H9 (cell line): ENCODE data around the gene ZNF429. TPM values are rescaled to one million over a fixed set of nuclear protein-coding genes. Genes with fewer than 3 reads are reported as not detected.

Source experiments
- DNase-seq: peaks from one replicate; pipeline ENCODE4 v3.0.0-alpha.2; 2017
- H2AFZ ChIP-seq: one replicate; pipeline ENCODE4 v1.6.1; 2013; ENCODE audit warnings: mild to moderate bottlenecking, low read length, control low read depth, moderate library complexity
- H2AK5ac ChIP-seq: 2 replicates; pipeline ENCODE4 v1.6.1; 2013; ENCODE audit warnings: low read length, control low read depth, mixed read lengths; ENCODE audit not compliant: insufficient read length
- H2BK120ac ChIP-seq: one replicate; pipeline ENCODE4 v1.6.1; 2013; ENCODE audit warnings: low read depth, mild to moderate bottlenecking, low read length, control low read depth, inconsistent platforms; ENCODE audit not compliant: poor library complexity, severe bottlenecking
- H2BK12ac ChIP-seq: 2 replicates; pipeline ENCODE4 v1.6.1; 2013; ENCODE audit warnings: low read length, control low read depth, mixed read lengths, low read depth; ENCODE audit not compliant: insufficient read length
- H2BK15ac ChIP-seq: 2 replicates; pipeline ENCODE4 v1.6.1; 2013; ENCODE audit warnings: low read depth, low read length, control low read depth
- H2BK20ac ChIP-seq: one replicate; pipeline ENCODE4 v1.6.1; 2013; ENCODE audit warnings: low read depth, mild to moderate bottlenecking, low read length, control low read depth, inconsistent platforms; ENCODE audit not compliant: poor library complexity, severe bottlenecking
- H2BK5ac ChIP-seq: 2 replicates; pipeline ENCODE4 v1.6.1; 2013; ENCODE audit warnings: low read length, control low read depth, mixed read lengths; ENCODE audit not compliant: insufficient read length
- H3K14ac ChIP-seq: 2 replicates; pipeline ENCODE4 v1.6.1; 2013; ENCODE audit warnings: low read length, control low read depth; ENCODE audit not compliant: insufficient read depth
- H3K18ac ChIP-seq: 2 replicates; pipeline ENCODE4 v1.6.1; 2013; ENCODE audit warnings: low read depth, mild to moderate bottlenecking, mixed read lengths, low read length, control low read depth; ENCODE audit not compliant: insufficient read length
- H3K23ac ChIP-seq: 2 replicates; pipeline ENCODE4 v1.6.1; 2013; ENCODE audit warnings: low read length, control low read depth, mixed read lengths, low read depth; ENCODE audit not compliant: insufficient read length
- H3K23me2 ChIP-seq: 2 replicates; pipeline ENCODE4 v1.6.1; 2013; ENCODE audit warnings: low read depth, mild to moderate bottlenecking, mixed read lengths, low read length, control low read depth; ENCODE audit not compliant: insufficient read length, poor library complexity, severe bottlenecking
- H3K27ac ChIP-seq: 2 replicates; pipeline ENCODE4 v1.5.1; 2013; ENCODE audit warnings: low read length, control low read depth, mixed read lengths, low read depth; ENCODE audit not compliant: insufficient read length
- H3K27me3 ChIP-seq: 2 replicates; pipeline ENCODE4 v1.6.1; 2013; ENCODE audit warnings: low read length, control low read depth, inconsistent platforms; ENCODE audit not compliant: insufficient read depth
- H3K4ac ChIP-seq: 2 replicates; pipeline ENCODE4 v1.6.1; 2013; ENCODE audit warnings: low read depth, mild to moderate bottlenecking, control low read depth, inconsistent platforms, low read length, moderate library complexity
- H3K4me1 ChIP-seq: 2 replicates; pipeline ENCODE4 v1.6.1; 2013; ENCODE audit warnings: low read length, control low read depth, inconsistent platforms; ENCODE audit not compliant: insufficient read depth
- H3K4me2 ChIP-seq: 2 replicates; pipeline ENCODE4 v1.6.1; 2013; ENCODE audit warnings: low read length, control low read depth, mixed read lengths; ENCODE audit not compliant: insufficient read length, insufficient read depth
- H3K56ac ChIP-seq: 2 replicates; pipeline ENCODE4 v1.6.1; 2013; ENCODE audit warnings: low read depth, mild to moderate bottlenecking, mixed read lengths, low read length, control low read depth; ENCODE audit not compliant: insufficient read length
- H3K79me1 ChIP-seq: 2 replicates; pipeline ENCODE4 v1.6.1; 2013; ENCODE audit warnings: low read depth, mild to moderate bottlenecking, moderate library complexity, low read length, control low read depth, inconsistent platforms; ENCODE audit not compliant: insufficient read depth, poor library complexity, severe bottlenecking
- H3K79me2 ChIP-seq: 2 replicates; pipeline ENCODE4 v1.6.1; 2013; ENCODE audit warnings: low read length, control low read depth, inconsistent platforms; ENCODE audit not compliant: insufficient read depth
- H3K9ac ChIP-seq: 2 replicates; pipeline ENCODE4 v1.6.1; 2013; ENCODE audit warnings: low read length, control low read depth, mixed read lengths; ENCODE audit not compliant: insufficient read length; ENCODE audit errors: extremely low read depth
- H3K9me3 ChIP-seq: one replicate; pipeline ENCODE4 v1.6.1; 2013; ENCODE audit warnings: low read depth, low read length, inconsistent platforms; ENCODE audit not compliant: control insufficient read depth
- H3T11ph ChIP-seq: one replicate; pipeline ENCODE4 v1.6.1; 2013; ENCODE audit warnings: mild to moderate bottlenecking, low read length, control low read depth, inconsistent platforms
- H4K20me1 ChIP-seq: one replicate; pipeline ENCODE4 v1.6.1; 2013; ENCODE audit not compliant: control insufficient read depth, insufficient read length, insufficient read depth
- H4K5ac ChIP-seq: 2 replicates; pipeline ENCODE4 v1.6.1; 2013; ENCODE audit warnings: low read depth, mild to moderate bottlenecking, mixed read lengths, low read length, control low read depth; ENCODE audit not compliant: insufficient read length
- H4K8ac ChIP-seq: replicated peaks from 2 replicates; pipeline ENCODE4 v1.6.1; 2013; ENCODE audit warnings: low read length, control low read depth, mixed read lengths, low read depth; ENCODE audit not compliant: insufficient read length
- H4K91ac ChIP-seq: 2 replicates; pipeline ENCODE4 v1.6.1; 2013; ENCODE audit warnings: low read depth, mild to moderate bottlenecking, moderate library complexity, mixed read lengths, low read length, control low read depth; ENCODE audit not compliant: insufficient read length
- H3K27ac Mint-ChIP-seq, 3 experiments: 2 replicates in 2 of 3; 3 replicates in 1 of 3; pipeline ENCODE4 v1.8.0; 2020 to 2021; ENCODE audit warnings: mixed read lengths in 3 of 3, mild to moderate bottlenecking in 1 of 3, moderate library complexity in 1 of 3
- H3K27me3 Mint-ChIP-seq: 2 replicates; pipeline ENCODE4 v1.8.0; 2021; ENCODE audit warnings: low read depth, mild to moderate bottlenecking, moderate library complexity, mixed read lengths
- H3K36me3 Mint-ChIP-seq, 3 experiments: 2 replicates in 2 of 3; 3 replicates in 1 of 3; pipeline ENCODE4 v1.8.0; 2020 to 2021; ENCODE audit warnings: low read depth in 3 of 3, mixed read lengths in 3 of 3; ENCODE audit not compliant: insufficient read depth in 1 of 3
- H3K4me1 Mint-ChIP-seq, 2 experiments: 2 replicates each; pipeline ENCODE4 v1.8.0; 2020; ENCODE audit warnings: mixed read lengths in 2 of 2
- H3K4me3 Mint-ChIP-seq, 2 experiments: 2 replicates in 1 of 2; 3 replicates in 1 of 2; pipeline ENCODE4 v1.8.0; 2020 to 2021; ENCODE audit warnings: mild to moderate bottlenecking in 2 of 2, mixed read lengths in 2 of 2, moderate library complexity in 1 of 2
- H3K9me3 Mint-ChIP-seq, 2 experiments: 2 replicates in 1 of 2; 3 replicates in 1 of 2; pipeline ENCODE4 v1.8.0; 2020; ENCODE audit warnings: mild to moderate bottlenecking in 2 of 2, mixed read lengths in 2 of 2, moderate library complexity in 1 of 2
- CTCF ChIP-seq: fragments of 200-600 bp; sonication (generic); conservative IDR thresholded peaks from 3 replicates; pipeline ENCODE4 v1.8.0; 2021; ENCODE audit warnings: antibody characterized with exemption, mild to moderate bottlenecking
- WGBS: extraction: QIAGEN DNeasy Blood & Tissue Kit; methylation state at CpG from one replicate; pipeline ENCODE4 v1.1.7; 2013; ENCODE audit warnings: missing lambda C conversion rate, low lambda C conversion rate, mixed read lengths; ENCODE audit not compliant: insufficient read length; ENCODE audit errors: extremely low coverage; 5-methylcytosine and 5-hydroxymethylcytosine counted together
- total RNA-seq: library from RNA; stranded (reverse); gene quantifications from 2 replicates; pipeline ENCODE4 v1.2.1, GENCODE V29; 2021

The ZNF429 gene
- total RNA-seq, 1 experiment from 2014 or later, result 11.2 TPM

- Histone ChIP-seq H3K56ac (no peak overlapping the region), H3K79me1 (no peaks in the 10 kb centered on the region), H3K79me2 (peaks cover 1% of the 10 kb centered on the region; the same call in 1 of the 2 replicates), H2BK5ac (no peak overlapping the region), H4K5ac (no peak overlapping the region), H3K27me3 (no peaks in the 10 kb centered on the region), H3K14ac (no peak overlapping the region), H2BK20ac (no peak overlapping the region), H3K18ac (no peak overlapping the region), H3K23ac (no peak overlapping the region), H2BK12ac (no peak overlapping the region), H2BK120ac (no peak overlapping the region), H3K9me3 (no peaks in the 10 kb centered on the region), H3K27ac (no peak overlapping the region), H3K23me2 (no peaks in the 10 kb centered on the region), H3T11ph (no peak overlapping the region), H2BK15ac (no peak overlapping the region), H2AK5ac (no peak overlapping the region), H3K9ac (no peak overlapping the region), H3K4ac (no peak overlapping the region), H4K8ac (no peak overlapping the region), H4K20me1 (no peaks in the 10 kb centered on the region), H4K91ac (no peak overlapping the region), H3K4me1 (no peaks in the 10 kb centered on the region), H2AFZ (no peak overlapping the region), H3K4me2 (no peak overlapping the region)
- no peaks in the 10 kb centered on the region; the same call in 1 of the 2 replicates for H3K27me3 Mint-ChIP-seq
- no peak for DNase-seq
- peaks cover 10 to 13% (median 12%) of the 10 kb centered on the region in 3 experiments for H3K36me3 Mint-ChIP-seq
- TF ChIP-seq CTCF, result no peak
- no peak overlapping the region for H3K4me3 Mint-ChIP-seq
- H3K9me3 Mint-ChIP-seq, result peaks cover 2 to 14% of the 10 kb centered on the region in 2 experiments; a peak in 4 of 5 replicates
- H3K27ac Mint-ChIP-seq, result peak overlapping the region in 1 of 3 experiments; percentile 40; a peak in 1 of 7 replicates
- peaks cover 9 to 10% of the 10 kb centered on the region in 2 experiments for H3K4me1 Mint-ChIP-seq
- no CpG with 5 or more reads among the region's 8 CpGs for WGBS
Observed at GRCh38 chr19:21466627-21467026, 38.8 kb upstream of the ZNF429 start.
